Nephron progenitor cell (in vitro differentiated cells): ENCODE measurements around the gene PPP1R16B.

Experiments
- DNase-seq: peaks from one replicate; pipeline ENCODE4 v3.0.0; 2021
- H3K27ac Mint-ChIP-seq: 2 replicates; pipeline ENCODE4 v1.8.0; 2021; ENCODE audit warnings: mild to moderate bottlenecking, moderate library complexity, mixed read lengths
- H3K27me3 Mint-ChIP-seq: 2 replicates; pipeline ENCODE4 v1.8.0; 2021; ENCODE audit warnings: mild to moderate bottlenecking, low read depth, mixed read lengths; ENCODE audit not compliant: poor library complexity
- H3K36me3 Mint-ChIP-seq: 2 replicates; pipeline ENCODE4 v1.8.0; 2021; ENCODE audit warnings: low read depth, mixed read lengths
- H3K4me1 Mint-ChIP-seq: 2 replicates; pipeline ENCODE4 v1.8.0; 2021; ENCODE audit warnings: mixed read lengths
- H3K4me3 Mint-ChIP-seq: 2 replicates; pipeline ENCODE4 v1.8.0; 2021; ENCODE audit warnings: mild to moderate bottlenecking, moderate library complexity, mixed read lengths
- H3K9me3 Mint-ChIP-seq: 2 replicates; pipeline ENCODE4 v1.8.0; 2021; ENCODE audit warnings: mild to moderate bottlenecking, moderate library complexity, mixed read lengths
- CTCF ChIP-seq: fragments of 200-600 bp; sonication (generic); IDR thresholded peaks from 2 replicates; pipeline ENCODE4 v1.5.0; 2021; ENCODE audit warnings: antibody characterized with exemption

PPP1R16B gene

GRCh38 chr20:38842026-38842425, 36.5 kb downstream of the PPP1R16B start:
- Mint-ChIP-seq H3K4me3 (no peak overlapping the region), H3K9me3 (no peaks in the 10 kb centered on the region), H3K27me3 (peaks cover 25% of the 10 kb centered on the region), H3K36me3 (no peaks in the 10 kb centered on the region), H3K27ac (no peak overlapping the region), H3K4me1 (peaks cover 6% of the 10 kb centered on the region)
- no peak for TF ChIP-seq CTCF
- no peak for DNase-seq

GRCh38 chr20:38842558-38842981, 37.1 kb downstream of the PPP1R16B start:
- TF ChIP-seq CTCF, result no peak
- Mint-ChIP-seq H3K36me3 (no peaks in the 10 kb centered on the region), H3K9me3 (no peaks in the 10 kb centered on the region), H3K4me3 (no peak overlapping the region), H3K27me3 (peaks cover 30% of the 10 kb centered on the region), H3K4me1 (peaks cover 6% of the 10 kb centered on the region), H3K27ac (no peak overlapping the region)
- DNase-seq, result no peak

GRCh38 chr20:38843346-38843745, 37.8 kb downstream of the PPP1R16B start:
- Mint-ChIP-seq H3K4me3 (no peak overlapping the region), H3K27me3 (peaks cover 27% of the 10 kb centered on the region), H3K36me3 (no peaks in the 10 kb centered on the region), H3K9me3 (no peaks in the 10 kb centered on the region), H3K4me1 (peaks cover 6% of the 10 kb centered on the region), H3K27ac (no peak overlapping the region)
- no peak for DNase-seq
- no peak for TF ChIP-seq CTCF

GRCh38 chr20:38844963-38845362, 39.5 kb downstream of the PPP1R16B start:
- Mint-ChIP-seq H3K4me1 (peaks cover 6% of the 10 kb centered on the region), H3K27me3 (peaks cover 23% of the 10 kb centered on the region), H3K27ac (no peak overlapping the region), H3K9me3 (no peaks in the 10 kb centered on the region), H3K4me3 (no peak overlapping the region), H3K36me3 (no peaks in the 10 kb centered on the region)
- no peak for DNase-seq
- no peak for TF ChIP-seq CTCF

- no peak for DNase-seq
- peaks cover 18% of the 10 kb centered on the region for H3K27me3 Mint-ChIP-seq
- TF ChIP-seq CTCF, result no peak
- H3K27ac Mint-ChIP-seq, result no peak overlapping the region
- H3K4me3 Mint-ChIP-seq, result no peak overlapping the region
- H3K9me3 Mint-ChIP-seq, result no peaks in the 10 kb centered on the region
- no peaks in the 10 kb centered on the region for H3K4me1 Mint-ChIP-seq
- no peaks in the 10 kb centered on the region for H3K36me3 Mint-ChIP-seq
Measured at GRCh38 chr20:38847840-38848239, 42.3 kb downstream of the PPP1R16B start.

GRCh38 chr20:38853759-38854158, 48.3 kb downstream of the PPP1R16B start:
- Mint-ChIP-seq H3K9me3 (no peaks in the 10 kb centered on the region), H3K27me3 (peaks cover 23% of the 10 kb centered on the region), H3K4me1 (no peaks in the 10 kb centered on the region), H3K27ac (no peak overlapping the region), H3K4me3 (no peak overlapping the region), H3K36me3 (no peaks in the 10 kb centered on the region)
- DNase-seq, result no peak
- TF ChIP-seq CTCF, result no peak
